Transverse colon (tissue), 4 donors: ENCODE measurements around the gene NCCRP1. TPM values are rescaled to one million over a fixed set of nuclear protein-coding genes. Genes with fewer than 3 reads are reported as not detected.
"Not testable (repeated sequence)": the region's sequence is repeated elsewhere in the genome, so short reads cannot be mapped to it uniquely, and the experiment has no call there.

Experiments
- DNase-seq: peaks from one replicate; pipeline ENCODE4 v3.0.0-alpha.2; 2019
- H3K27ac ChIP-seq, 4 donors: fragments of 200-600 bp; sonication (generic); 2 replicates each; pipeline ENCODE4 v1.5.1; 2016 to 2018; ENCODE audit warnings: inconsistent platforms in 4 of 4
- H3K27me3 ChIP-seq: fragments of 200-600 bp; sonication (generic); 2 replicates; pipeline ENCODE4 v1.5.1; 2017; ENCODE audit warnings: inconsistent platforms
- H3K36me3 ChIP-seq, 4 donors: fragments of 200-600 bp; sonication (generic); 2 replicates each; pipeline ENCODE4 v1.5.1; 2017 to 2019; ENCODE audit warnings: inconsistent platforms in 4 of 4
- H3K4me1 ChIP-seq, 4 donors: fragments of 200-600 bp; sonication (generic); 2 replicates each; pipeline ENCODE4 v1.5.1; 2017 to 2020; ENCODE audit warnings: inconsistent platforms in 4 of 4
- H3K4me3 ChIP-seq, 4 donors: fragments of 200-600 bp; sonication (generic); 1 replicate in 1 of 4; 2 replicates in 3 of 4; pipeline versions ENCODE4 v1.5.1 to v1.6.1; 2017 to 2019; ENCODE audit warnings: inconsistent platforms in 4 of 4
- H3K9me3 ChIP-seq, 2 donors: fragments of 200-600 bp; sonication (generic); 2 replicates each; pipeline ENCODE4 v1.5.1; 2017 to 2019; ENCODE audit warnings: inconsistent platforms in 2 of 2
- CTCF ChIP-seq, 5 experiments: fragments of 200-600 bp in 3 of 5; fragments of 450-650 bp in 2 of 5; sonication (generic) in 3 of 5; IDR thresholded peaks; 1 replicate in 2 of 5; 2 replicates in 3 of 5; pipeline ENCODE4 v1.5.1; 2016 to 2017; ENCODE audit warnings: antibody characterized with exemption in 5 of 5, inconsistent platforms in 3 of 5, mild to moderate bottlenecking in 2 of 5, moderate library complexity in 1 of 5
- EP300 ChIP-seq: sonication (generic); formaldehyde crosslinking; IDR thresholded peaks from one replicate; pipeline ENCODE4 v1.6.1; 2017; ENCODE audit warnings: antibody characterized with exemption, low read depth
- POLR2A ChIP-seq: fragments of 450-650 bp; IDR thresholded peaks from one replicate; pipeline ENCODE4 v1.6.1; 2016; ENCODE audit warnings: antibody characterized with exemption, mild to moderate bottlenecking, moderate library complexity
- POLR2AphosphoS5 ChIP-seq, 3 donors: sonication (generic); formaldehyde crosslinking; IDR thresholded peaks; one replicate each; pipeline ENCODE4 v1.6.1; 2016; ENCODE audit warnings: antibody characterized with exemption in 3 of 3
- WGBS, 2 donors: methylation state at CpG; one replicate each; pipeline ENCODE4 v1.1.5; 2018; ENCODE audit warnings: low coverage in 1 of 2; 5-methylcytosine and 5-hydroxymethylcytosine counted together
- in situ Hi-C, 4 donors: fragments of 200-750 bp; cut with MboI; loops; one replicate each; pipeline versions ENCODE4 v1.15.0 to v1.15.1; 2017; ENCODE audit warnings: low sequenced_read_pairs in 3 of 4, low pct_ligation_motif_present in 1 of 4, low pct_unique_long_range_greater_than_20kb in 1 of 4
- intact Hi-C: fragments of 100-400 bp; cut with DNase I; formaldehyde crosslinking; loops from one replicate; pipeline ENCODE4 v1.15.1; 2023; ENCODE audit warnings: low total_unique reads
- total RNA-seq, 4 donors: library from RNA; depleted of rRNA; stranded (reverse); fragments of >200 nt; gene quantifications; one replicate each; pipeline ENCODE4 v1.1.0, GENCODE V29; 2016

The NCCRP1 gene
- total RNA-seq, 4 donors from 2014 or later = 0.14 to 3.0 (median 1.1) TPM; not detected in 1

- Histone ChIP-seq H3K4me1 (no peaks in the 10 kb centered on the region), H3K27ac (no peak overlapping the region), H3K27me3 (peaks cover 16% of the 10 kb centered on the region), H3K4me3 (no peak overlapping the region), H3K36me3 (no peaks in the 10 kb centered on the region), H3K9me3 (no peaks in the 10 kb centered on the region)
- 60% methylated on average over 13 of the region's 13 CpGs; no CpG with 5 or more reads in 1 of the 2 donors for WGBS, 2 donors
- no peak for DNase-seq
- intact Hi-C loops = no loop called here
- in situ Hi-C loops = loop anchor here in 1 of 4 donors (25.0 kb wide), 1 partner anchor 625 kb away; no protein-coding TSS in a partner anchor
- no peak for TF ChIP-seq POLR2AphosphoS5 (IDR thresholded peaks at IDR 0.05)
- no peak for TF ChIP-seq POLR2A
- TF ChIP-seq CTCF (IDR thresholded peaks at IDR 0.05) = no peak
- no peak for TF ChIP-seq EP300
Observed at GRCh38 chr19:39211731-39212374, 15.1 kb downstream of the NCCRP1 start.

- 19% methylated on average over 8 of the region's 8 CpGs; no CpG with 5 or more reads in 1 of the 2 donors for WGBS, 2 donors
- DNase-seq = peak; percentile 26
- intact Hi-C loops = no loop called here
Observed at GRCh38 chr19:39212375-39212742, 15.6 kb downstream of the NCCRP1 start.

GRCh38 chr19:39215323-39215722, 18.6 kb downstream of the NCCRP1 start:
- intact Hi-C loops = not testable (repeated sequence)

More at GRCh38 chr19:39212375-39212742, 15.6 kb downstream of the NCCRP1 start:
- H3K27me3 ChIP-seq = peaks cover 16% of the 10 kb centered on the region
- no peaks in the 10 kb centered on the region for H3K36me3 ChIP-seq
- no peak overlapping the region for H3K27ac ChIP-seq
- no peaks in the 10 kb centered on the region for H3K9me3 ChIP-seq
- no peak overlapping the region for H3K4me3 ChIP-seq
- TF ChIP-seq POLR2AphosphoS5 (IDR thresholded peaks at IDR 0.05) (no peak), CTCF (IDR thresholded peaks at IDR 0.05) (peak in 2 of 5 experiments; percentile 16 to 20), EP300 (no peak), POLR2A (no peak)
- no peaks in the 10 kb centered on the region for H3K4me1 ChIP-seq
- in situ Hi-C loops = loop anchor here in 1 of 4 donors (25.0 kb wide), 1 partner anchor 625 kb away; no protein-coding TSS in a partner anchor

GRCh38 chr19:39217094-39217493, 20.3 kb downstream of the NCCRP1 start:
- in situ Hi-C loops (loop anchor here in 1 of 4 donors (25.0 kb wide), 1 partner anchor 630 kb away; no protein-coding TSS in a partner anchor), intact Hi-C loops (no loop called here)
- no peak for DNase-seq
- TF ChIP-seq POLR2AphosphoS5 (IDR thresholded peaks at IDR 0.05) (no peak), POLR2A (no peak), EP300 (no peak), CTCF (IDR thresholded peaks at IDR 0.05) (no peak)
- no peak overlapping the region for H3K4me3 ChIP-seq
- H3K27ac ChIP-seq = no peak overlapping the region
- no peaks in the 10 kb centered on the region for H3K9me3 ChIP-seq
- peaks cover 17% of the 10 kb centered on the region for H3K27me3 ChIP-seq
- 84% methylated on average over 5 of the region's 5 CpGs for WGBS, 2 donors
- no peaks in the 10 kb centered on the region for H3K36me3 ChIP-seq
- no peaks in the 10 kb centered on the region for H3K4me1 ChIP-seq

More at GRCh38 chr19:39215323-39215722, 18.6 kb downstream of the NCCRP1 start:
- not testable (repeated sequence) for H3K4me1 ChIP-seq, H3K36me3 ChIP-seq, H3K4me3 ChIP-seq, H3K9me3 ChIP-seq, H3K27ac ChIP-seq, DNase-seq
- WGBS, 2 donors = 60 to 87% methylated on average over 1 to 3 of the region's 3 CpGs
- in situ Hi-C loops = loop anchor here in 1 of 4 donors (25.0 kb wide), 1 partner anchor 628 kb away; no protein-coding TSS in a partner anchor
- peaks cover 15% of the 10 kb centered on the region for H3K27me3 ChIP-seq
